ENCODE measurements around the gene WDR7. TPM values are rescaled to one million over a fixed set of nuclear protein-coding genes. Genes with fewer than 3 reads are reported as not detected.

Gene WDR7
- total and polyA plus RNA-seq, 2 experiments from 2014 or later = 7.0 to 14.8 TPM

- Histone ChIP-seq H3K4me1 (ENCODE audit: insufficient read depth) (peaks cover 9% of the 10 kb centered on the region; the same call in 1 of the 2 replicates), H2AFZ (no peak overlapping the region), H3K36me3 (ENCODE audit: insufficient read depth) (no peaks in the 10 kb centered on the region), H3K79me2 (replicated peaks; ENCODE audit: insufficient read depth) (no peaks in the 10 kb centered on the region), H4K20me1 (replicated peaks; ENCODE audit: insufficient read depth) (no peaks in the 10 kb centered on the region), H3K9me2 (ENCODE audit: insufficient read depth) (no peaks in the 10 kb centered on the region), H3K27ac (ENCODE audit: low read depth) (no peak overlapping the region), H3K4me2 (no peak overlapping the region), H3K4me3 (no peak overlapping the region), H3F3A (replicated peaks; ENCODE audit: low read depth) (no peaks in the 10 kb centered on the region), H3K27me3 (ENCODE audit: insufficient read depth) (no peaks in the 10 kb centered on the region)
- Mint-ChIP-seq H3K27me3 (ENCODE audit: insufficient read depth, low read depth, poor library complexity) (no peaks in the 10 kb centered on the region), H3K9me3 (no peaks in the 10 kb centered on the region), H3K27ac (no peak overlapping the region), H3K4me1 (peaks cover 13% of the 10 kb centered on the region), H3K4me3 (no peak overlapping the region), H3K36me3 (ENCODE audit: low read depth) (no peaks in the 10 kb centered on the region)
- DNase-seq (ENCODE audit: low spot score) (no peak), ATAC-seq (no peak)
- TF ChIP-seq POLR2AphosphoS5 (IDR thresholded peaks at IDR 0.05; ENCODE audit: low read depth) (no peak), REST (IDR thresholded peaks at IDR 0.05; ENCODE audit: unreplicated experiment) (no peak), EZH2 (IDR thresholded peaks at IDR 0.05; ENCODE audit: low read depth, unreplicated experiment) (no peak), STAT1 (IDR thresholded peaks at IDR 0.05; ENCODE audit: unreplicated experiment) (no peak), ZNF114 (CRISPR knock-in tag; IDR thresholded peaks at IDR 0.05) (no peak), ZNF331 (CRISPR knock-in tag; IDR thresholded peaks at IDR 0.05; ENCODE audit: low read depth) (no peak), EZH2phosphoT487 (IDR thresholded peaks at IDR 0.05; ENCODE audit: unreplicated experiment) (no peak), CREB1 (CRISPR knock-in tag; IDR thresholded peaks at IDR 0.05; ENCODE audit: low read depth) (no peak)
These were observed 275.6 kb downstream of the WDR7 start for GRCh38 chr18:56926734-56927133.

DNA sequence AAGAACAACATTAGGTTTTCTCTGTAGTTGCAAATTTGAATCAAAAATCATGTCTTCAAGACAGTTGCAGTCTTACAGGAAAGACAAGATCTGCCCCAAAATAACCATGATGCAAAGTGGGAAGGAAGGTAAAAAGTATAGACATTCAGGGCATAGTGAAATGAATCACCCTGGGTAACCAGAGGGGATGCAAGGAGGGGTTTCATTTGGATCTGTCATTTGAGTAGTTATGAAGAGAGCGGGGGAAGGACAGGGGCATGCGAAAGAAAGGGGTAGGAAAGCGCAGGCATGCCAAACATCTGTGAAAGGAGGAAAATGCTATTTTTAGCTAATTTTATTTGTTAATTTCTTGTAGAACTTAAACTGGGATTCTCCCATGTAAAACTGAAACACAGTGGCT is 276.6 kb downstream of the WDR7 start:
- Histone ChIP-seq H3K27ac (ENCODE audit: low read depth) (no peak overlapping the region), H3K9me2 (ENCODE audit: insufficient read depth) (no peaks in the 10 kb centered on the region), H3K4me2 (no peak overlapping the region), H4K20me1 (replicated peaks; ENCODE audit: insufficient read depth) (no peaks in the 10 kb centered on the region), H3K4me1 (ENCODE audit: insufficient read depth) (peaks cover 5% of the 10 kb centered on the region; the same call in 1 of the 2 replicates), H3K36me3 (ENCODE audit: insufficient read depth) (no peaks in the 10 kb centered on the region), H3K4me3 (no peak overlapping the region), H2AFZ (no peak overlapping the region), H3K27me3 (ENCODE audit: insufficient read depth) (no peaks in the 10 kb centered on the region), H3F3A (replicated peaks; ENCODE audit: low read depth) (no peaks in the 10 kb centered on the region), H3K79me2 (replicated peaks; ENCODE audit: insufficient read depth) (no peaks in the 10 kb centered on the region)
- Mint-ChIP-seq H3K9me3 (no peaks in the 10 kb centered on the region), H3K4me1 (peaks cover 13% of the 10 kb centered on the region), H3K4me3 (no peak overlapping the region), H3K36me3 (ENCODE audit: low read depth) (no peaks in the 10 kb centered on the region), H3K27me3 (ENCODE audit: insufficient read depth, low read depth, poor library complexity) (no peaks in the 10 kb centered on the region), H3K27ac (no peak overlapping the region; the same call in 1 of the 2 replicates)
- DNase-seq (ENCODE audit: low spot score) (no peak), ATAC-seq (no peak)
- TF ChIP-seq EZH2 (IDR thresholded peaks at IDR 0.05; ENCODE audit: low read depth, unreplicated experiment) = no peak
- no peak for TF ChIP-seq NANOG (IDR thresholded peaks at IDR 0.05; ENCODE audit: borderline replicate concordance)
- no peak for TF ChIP-seq REST (IDR thresholded peaks at IDR 0.05; ENCODE audit: unreplicated experiment)
- TF ChIP-seq ZNF114 (CRISPR knock-in tag; IDR thresholded peaks at IDR 0.05) = no peak
- no peak for TF ChIP-seq CREB1 (CRISPR knock-in tag; IDR thresholded peaks at IDR 0.05; ENCODE audit: low read depth)
- no peak for TF ChIP-seq POLR2AphosphoS5 (IDR thresholded peaks at IDR 0.05; ENCODE audit: low read depth)
- TF ChIP-seq ZNF331 (CRISPR knock-in tag; IDR thresholded peaks at IDR 0.05; ENCODE audit: low read depth) = no peak
- TF ChIP-seq STAT1 (IDR thresholded peaks at IDR 0.05; ENCODE audit: unreplicated experiment) = no peak
